IMR-90 (cell line): ENCODE results near the gene ALKAL2. TPM values are rescaled to one million over a fixed set of nuclear protein-coding genes. Genes with fewer than 3 reads are reported as not detected.

ENCODE experiments used
- ATAC-seq: fragments of 200-7000 bp; cut with Tn5 transposase; 2 replicates; pipeline ENCODE4 v1.9.1; 2020; ENCODE audit warnings: low read depth, mild to moderate bottlenecking, moderate library complexity
- BruUV-seq: library from RNA; stranded (reverse); fragments of 400-500 nt; replicated peaks from 2 replicates; lab custom pipeline; 2021; lab: Mats Ljungman, UMichigan
- CTCF ChIA-PET: fragments of 300-600 bp; formaldehyde crosslinking; extraction: SDS; loops from one replicate; lab custom pipeline; 2021; ENCODE audit warnings: antibody characterized with exemption; lab: Yijun Ruan, JAX
- POLR2A ChIA-PET: fragments of 300-600 bp; sonication (Branson Sonifier 250); formaldehyde crosslinking; loops from one replicate; lab custom pipeline; 2022; ENCODE audit warnings: antibody characterized with exemption; ENCODE audit not compliant: unreplicated experiment; lab: Charles Lee
- DNase-seq: peaks from one replicate; pipeline ENCODE4 v3.0.0; 2013
- H2AFZ ChIP-seq: replicated peaks from 2 replicates; pipeline ENCODE3; 2013; ENCODE audit warnings: low read length, mild to moderate bottlenecking; ENCODE audit not compliant: poor library complexity
- H2AK5ac ChIP-seq: 2 replicates; pipeline ENCODE4 v1.6.1; 2013; ENCODE audit warnings: low read depth, low read length, inconsistent platforms
- H2AK9ac ChIP-seq: replicated peaks from 2 replicates; pipeline ENCODE3; 2013; ENCODE audit warnings: mild to moderate bottlenecking, low read depth, low read length, moderate library complexity; ENCODE audit not compliant: poor library complexity
- H2BK120ac ChIP-seq: 2 replicates; pipeline ENCODE4 v1.6.1; 2013; ENCODE audit warnings: low read depth, low read length, inconsistent platforms
- H2BK15ac ChIP-seq: 3 replicates; pipeline ENCODE4 v1.6.1; 2013; ENCODE audit warnings: low read depth, low read length, inconsistent platforms
- H2BK20ac ChIP-seq: 2 replicates; pipeline ENCODE4 v1.6.1; 2013; ENCODE audit warnings: low read depth, mild to moderate bottlenecking, inconsistent platforms, low read length, moderate library complexity
- H2BK5ac ChIP-seq: 2 replicates; pipeline ENCODE4 v1.6.1; 2013; ENCODE audit warnings: mild to moderate bottlenecking, low read depth, low read length, inconsistent platforms; ENCODE audit not compliant: poor library complexity, severe bottlenecking
- H3K14ac ChIP-seq: replicated peaks from 2 replicates; pipeline ENCODE4 v1.6.1; 2013; ENCODE audit warnings: low read depth, low read length, inconsistent platforms
- H3K18ac ChIP-seq: 2 replicates; pipeline ENCODE4 v1.6.1; 2013; ENCODE audit warnings: low read depth, low read length, control low read depth
- H3K23ac ChIP-seq: 2 replicates; pipeline ENCODE4 v1.6.1; 2013; ENCODE audit warnings: low read depth, low read length, inconsistent platforms
- H3K27ac ChIP-seq: 2 replicates; pipeline ENCODE4 v1.5.1; 2013; ENCODE audit warnings: mild to moderate bottlenecking, control low read depth, low read length; ENCODE audit not compliant: insufficient read depth
- H3K27me3 ChIP-seq: 2 replicates; pipeline ENCODE4 v1.6.1; 2013; ENCODE audit warnings: low read length; ENCODE audit not compliant: control insufficient read depth, insufficient read depth
- H3K36me3 ChIP-seq: 2 replicates; pipeline ENCODE4 v1.6.1; 2013; ENCODE audit warnings: low read length, mixed read lengths; ENCODE audit not compliant: control insufficient read depth, insufficient read depth
- H3K4ac ChIP-seq: 2 replicates; pipeline ENCODE4 v1.6.1; 2013; ENCODE audit warnings: low read depth, low read length, inconsistent platforms
- H3K4me1 ChIP-seq: 2 replicates; pipeline ENCODE4 v1.6.1; 2013; ENCODE audit warnings: low read length, mixed read lengths; ENCODE audit not compliant: control insufficient read depth, insufficient read depth
- H3K4me2 ChIP-seq: 2 replicates; pipeline ENCODE4 v1.6.1; 2013; ENCODE audit warnings: low read depth, mild to moderate bottlenecking, control low read depth, low read length, moderate library complexity
- H3K4me3 ChIP-seq: 2 replicates; pipeline ENCODE4 v1.5.1; 2013; ENCODE audit warnings: low read depth, mild to moderate bottlenecking, control low read depth, low read length, moderate library complexity; ENCODE audit not compliant: insufficient read depth
- H3K56ac ChIP-seq: 2 replicates; pipeline ENCODE4 v1.6.1; 2013; ENCODE audit warnings: low read length, inconsistent platforms; ENCODE audit not compliant: insufficient read depth; ENCODE audit errors: extremely low read depth
- H3K79me1 ChIP-seq, 2 experiments: 2 replicates each; pipeline ENCODE4 v1.6.1; 2013; ENCODE audit warnings: low read length in 2 of 2, inconsistent platforms in 1 of 2, low read depth in 1 of 2
- H3K9ac ChIP-seq: 2 replicates; pipeline ENCODE4 v1.6.1; 2013; ENCODE audit warnings: low read depth, low read length, control low read depth
- H3K9me1 ChIP-seq: 2 replicates; pipeline ENCODE4 v1.6.1; 2013; ENCODE audit warnings: low read length, inconsistent platforms; ENCODE audit not compliant: insufficient read depth
- H3K9me3 ChIP-seq: 2 replicates; pipeline ENCODE4 v1.6.1; 2013; ENCODE audit warnings: low read length; ENCODE audit not compliant: control insufficient read depth, insufficient read depth
- H4K20me1 ChIP-seq: 2 replicates; pipeline ENCODE4 v1.6.1; 2013; ENCODE audit warnings: low read length, inconsistent platforms; ENCODE audit not compliant: insufficient read depth
- H4K5ac ChIP-seq: 2 replicates; pipeline ENCODE4 v1.6.1; 2013; ENCODE audit warnings: mild to moderate bottlenecking, low read depth, low read length, control low read depth
- H4K8ac ChIP-seq, 2 experiments: 2 replicates each; pipeline ENCODE4 v1.6.1; 2013; ENCODE audit warnings: low read depth in 2 of 2, low read length in 2 of 2, control low read depth in 1 of 2, inconsistent platforms in 1 of 2
- H4K91ac ChIP-seq: 2 replicates; pipeline ENCODE4 v1.6.1; 2013; ENCODE audit warnings: low read depth, low read length, inconsistent platforms; ENCODE audit not compliant: insufficient read depth
- CHD1 ChIP-seq: IDR thresholded peaks from 2 replicates; pipeline ENCODE4 v1.6.1; 2012; ENCODE audit warnings: low read depth, low read length, improper control_type of control experiment
- CTCF ChIP-seq: conservative IDR thresholded peaks from 2 replicates; pipeline ENCODE4 v1.5.1; 2012; ENCODE audit warnings: mild to moderate bottlenecking, low read depth, low read length, improper control_type of control experiment
- POLR2A ChIP-seq: IDR thresholded peaks from 2 replicates; pipeline ENCODE4 v1.6.1; 2012; ENCODE audit warnings: mild to moderate bottlenecking, low read depth, low read length
- RFX5 ChIP-seq: IDR thresholded peaks from 2 replicates; pipeline ENCODE4 v1.8.0; 2012; ENCODE audit warnings: low read depth, mild to moderate bottlenecking, low read length, moderate library complexity
- WGBS, 2 experiments: methylation state at CpG; one replicate each; pipeline versions ENCODE4 v1.1.5 to v1.1.7; 2013; ENCODE audit warnings: missing lambda C conversion rate in 2 of 2; ENCODE audit not compliant: insufficient read length in 1 of 2; ENCODE audit errors: extremely low coverage in 2 of 2; 5-methylcytosine and 5-hydroxymethylcytosine counted together
- dilution Hi-C: fragments of 300-500 bp; cut with HindIII; formaldehyde crosslinking; loops from one replicate; pipeline ENCODE4 v1.14.3; 2018; ENCODE audit warnings: low sequenced_read_pairs; ENCODE audit not compliant: unreplicated experiment
- in situ Hi-C: fragments of 300-500 bp; cut with MboI; formaldehyde crosslinking; loops from 3 replicates; pipeline ENCODE4 v1.14.3; 2019; ENCODE audit warnings: low sequenced_read_pairs, inconsistent platforms, mixed read lengths
- intact Hi-C: fragments of 100-400 bp; cut with micrococcal nuclease; formaldehyde crosslinking; loops from 2 replicates; pipeline ENCODE4 v1.10.0; 2022
- polyA plus RNA-seq, 3 experiments: library from polyadenylated mRNA; depleted of rRNA; stranded (reverse); fragments of >200 nt; gene quantifications; 2 replicates each; pipeline ENCODE4 v1.2.3, GENCODE V29; 2012; ENCODE audit warnings: low replicate concordance in 1 of 3
- total RNA-seq: library from RNA; depleted of rRNA; stranded (reverse); fragments of >200 nt; gene quantifications from 2 replicates; pipeline ENCODE4 v1.2.3, GENCODE V29; 2012

The ALKAL2 gene
- total and polyA plus RNA-seq, 2 of the 4 experiments (the other 2 are of a cell fraction): not detected

GRCh38 chr2:248724-249123 lies 39.2 kb downstream of the ALKAL2 start:
- Histone ChIP-seq H3K4me1 (no peaks in the 10 kb centered on the region; the same call in 1 of the 2 replicates), H3K23ac (no peak overlapping the region), H4K20me1 (no peaks in the 10 kb centered on the region), H2AK9ac (no peak overlapping the region), H2BK120ac (no peak overlapping the region), H2BK15ac (no peak overlapping the region), H4K5ac (no peak overlapping the region), H3K4me2 (no peak overlapping the region), H3K9ac (no peak overlapping the region), H3K56ac (no peak overlapping the region), H4K8ac (no peak overlapping the region), H2BK5ac (no peak overlapping the region), H3K14ac (no peak overlapping the region), H2AFZ (no peak overlapping the region), H3K4me3 (no peak overlapping the region), H2BK20ac (no peak overlapping the region), H3K9me1 (0 out of 2 replicates have a peak, but pooled peaks cover 3% of the 10 kb centered on the region), H3K27ac (no peak overlapping the region), H3K27me3 (no peaks in the 10 kb centered on the region), H3K9me3 (no peaks in the 10 kb centered on the region), H4K91ac (no peak overlapping the region), H2AK5ac (no peak overlapping the region), H3K18ac (no peak overlapping the region), H3K36me3 (peaks cover 22% of the 10 kb centered on the region), H3K4ac (no peak overlapping the region), H3K79me1 (no peaks in the 10 kb centered on the region)
- BruUV-seq: no TSS peak
- in situ Hi-C loops: loop anchor here (10.0 kb wide), 2 partner anchors 416 to 1296 kb away; no protein-coding TSS in a partner anchor
- TF ChIP-seq CTCF: no peak
- no peak for TF ChIP-seq RFX5
- no peak for TF ChIP-seq CHD1
- no peak for TF ChIP-seq POLR2A
- DNase-seq (no peak), ATAC-seq (no peak)
- CTCF ChIA-PET: no interaction called here
- intact Hi-C loops: no loop called here
- dilution Hi-C loops: no loop called here
- POLR2A ChIA-PET: no interaction called here
- WGBS, 2 experiments: no CpG with 5 or more reads among the region's 2 CpGs
